ENCODE measurements around the gene UNC80. TPM values are rescaled to one million over a fixed set of nuclear protein-coding genes. Genes with fewer than 3 reads are reported as not detected.
"Not testable (repeated sequence)": the region's sequence is repeated elsewhere in the genome, so short reads cannot be mapped to it uniquely, and the experiment has no call there.

The UNC80 gene
- total RNA-seq, 1 donor from 2014 or later = not detected

GRCh38 chr2:209768557-209768956 is 3.1 kb upstream of the UNC80 start:
- intact Hi-C loops (cut with micrococcal nuclease) = no loop called here
- H3K4me3 Mint-ChIP-seq = no peak overlapping the region
- H3K27me3 Mint-ChIP-seq (ENCODE audit: insufficient read depth) = peaks cover 10% of the 10 kb centered on the region
- H3K36me3 Mint-ChIP-seq (ENCODE audit: low read depth) = no peaks in the 10 kb centered on the region
- H3K27ac Mint-ChIP-seq = no peak overlapping the region
- DNase-seq (ENCODE audit: low spot score) = no peak
- H3K4me1 Mint-ChIP-seq (ENCODE audit: low read depth) = no peaks in the 10 kb centered on the region
- no peaks in the 10 kb centered on the region for H3K9me3 Mint-ChIP-seq

DNA sequence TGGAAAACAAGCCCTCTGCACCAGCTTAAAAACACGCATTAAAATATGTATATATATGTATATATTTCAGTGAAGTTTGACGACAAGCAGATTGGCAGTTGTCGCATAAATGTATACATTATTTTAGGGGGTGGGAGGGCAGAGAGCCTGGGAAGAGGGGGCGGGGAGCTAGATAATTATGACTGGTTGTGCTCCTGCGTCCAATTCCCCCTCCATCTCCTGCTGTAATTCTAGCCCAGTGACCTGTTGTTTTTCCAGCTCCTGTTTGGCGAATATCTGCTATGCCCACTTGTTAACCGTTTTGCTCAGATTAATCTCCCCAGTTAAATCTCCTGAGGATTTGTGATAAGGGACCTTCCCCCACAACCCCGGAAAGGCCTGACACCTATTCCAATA is 656 bp downstream of the UNC80 start:
- no peaks in the 10 kb centered on the region for H3K4me1 Mint-ChIP-seq (ENCODE audit: low read depth)
- H3K36me3 Mint-ChIP-seq (ENCODE audit: low read depth) = no peaks in the 10 kb centered on the region
- intact Hi-C loops (cut with micrococcal nuclease) = no loop called here
- no peak overlapping the region for H3K27ac Mint-ChIP-seq
- H3K27me3 Mint-ChIP-seq (ENCODE audit: insufficient read depth) = peaks cover 10% of the 10 kb centered on the region
- no peak overlapping the region for H3K4me3 Mint-ChIP-seq
- no peaks in the 10 kb centered on the region for H3K9me3 Mint-ChIP-seq
- DNase-seq (ENCODE audit: low spot score) = no peak

GRCh38 chr2:209773377-209773776 is 1.7 kb downstream of the UNC80 start:
- H3K36me3 Mint-ChIP-seq (ENCODE audit: low read depth) = no peaks in the 10 kb centered on the region

DNA sequence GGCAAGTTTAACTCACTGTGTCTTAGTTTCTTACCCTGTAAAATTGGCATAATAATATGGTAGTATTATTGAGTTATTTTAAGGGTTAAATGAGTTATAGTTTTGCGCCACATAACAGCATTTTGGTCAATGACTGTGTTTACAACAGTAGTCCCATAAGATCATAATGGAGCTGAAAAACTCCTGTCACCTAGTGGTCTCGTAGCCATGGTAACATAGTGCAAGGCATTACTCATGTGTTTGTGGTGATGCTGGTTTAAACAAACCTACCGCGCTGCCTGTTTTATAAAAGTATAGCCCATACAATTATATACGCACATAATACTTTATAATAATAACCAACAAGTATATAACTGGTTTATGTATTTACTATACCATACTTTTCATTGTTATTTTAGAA is 15.8 kb downstream of the UNC80 start:
- intact Hi-C loops (cut with micrococcal nuclease) = no loop called here
- no peaks in the 10 kb centered on the region for H3K36me3 Mint-ChIP-seq (ENCODE audit: low read depth)
- DNase-seq (ENCODE audit: low spot score) = no peak
- no peak overlapping the region for H3K4me3 Mint-ChIP-seq
- H3K9me3 Mint-ChIP-seq = no peaks in the 10 kb centered on the region
- H3K27ac Mint-ChIP-seq = no peak overlapping the region
- no peaks in the 10 kb centered on the region for H3K27me3 Mint-ChIP-seq (ENCODE audit: insufficient read depth)
- H3K4me1 Mint-ChIP-seq (ENCODE audit: low read depth) = peaks cover 11% of the 10 kb centered on the region

More at GRCh38 chr2:209773377-209773776, 1.7 kb downstream of the UNC80 start:
- H3K4me1 Mint-ChIP-seq (ENCODE audit: low read depth) = no peaks in the 10 kb centered on the region
- peaks cover 10% of the 10 kb centered on the region for H3K27me3 Mint-ChIP-seq (ENCODE audit: insufficient read depth)
- H3K27ac Mint-ChIP-seq = no peak overlapping the region
- DNase-seq (ENCODE audit: low spot score) = no peak
- H3K9me3 Mint-ChIP-seq = no peaks in the 10 kb centered on the region
- intact Hi-C loops (cut with micrococcal nuclease) = no loop called here
- H3K4me3 Mint-ChIP-seq = no peak overlapping the region

GRCh38 chr2:209788925-209789324 is 17.3 kb downstream of the UNC80 start:
- intact Hi-C loops (cut with micrococcal nuclease) = no loop called here
- no peak overlapping the region for H3K27ac Mint-ChIP-seq
- H3K27me3 Mint-ChIP-seq (ENCODE audit: insufficient read depth) = no peaks in the 10 kb centered on the region
- no peak for DNase-seq (ENCODE audit: low spot score)
- no peaks in the 10 kb centered on the region for H3K9me3 Mint-ChIP-seq
- H3K4me3 Mint-ChIP-seq = no peak overlapping the region
- H3K36me3 Mint-ChIP-seq (ENCODE audit: low read depth) = no peaks in the 10 kb centered on the region
- peaks cover 11% of the 10 kb centered on the region for H3K4me1 Mint-ChIP-seq (ENCODE audit: low read depth)

DNA sequence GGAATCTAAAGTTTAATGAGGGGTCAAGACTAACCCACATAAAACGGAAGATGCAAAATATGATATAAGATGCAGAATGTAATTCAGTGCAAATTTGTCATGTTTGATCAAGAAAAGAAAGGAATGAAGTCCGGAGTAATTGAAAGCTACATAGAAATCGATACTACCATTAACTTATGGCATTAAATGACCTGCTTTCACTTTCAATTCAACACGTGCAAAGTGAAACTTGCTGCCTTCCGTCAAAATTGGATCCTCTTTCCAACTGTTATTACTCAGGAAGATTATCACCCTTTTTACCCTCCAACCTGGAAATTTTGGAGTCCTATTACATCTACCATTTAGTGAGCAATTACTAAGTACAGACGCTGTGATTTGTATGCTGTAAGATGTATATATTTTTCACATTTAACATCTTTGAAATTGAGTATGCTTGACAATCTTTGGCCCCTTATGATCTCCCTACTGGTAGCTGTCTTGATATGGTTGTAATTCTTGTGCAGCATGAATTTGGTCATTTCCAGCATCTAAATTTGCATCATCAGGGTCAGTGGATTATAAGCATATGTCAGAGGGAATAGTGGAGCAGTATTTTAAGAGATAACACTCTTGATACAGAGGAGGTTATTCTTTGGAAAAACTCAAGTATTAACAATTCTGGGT is 18.6 kb downstream of the UNC80 start:
- Mint-ChIP-seq H3K27ac (no peak overlapping the region), H3K4me1 (ENCODE audit: low read depth) (peaks cover 11% of the 10 kb centered on the region), H3K27me3 (ENCODE audit: insufficient read depth) (no peaks in the 10 kb centered on the region), H3K4me3 (no peak overlapping the region), H3K9me3 (no peaks in the 10 kb centered on the region), H3K36me3 (ENCODE audit: low read depth) (no peaks in the 10 kb centered on the region)
- no peak for DNase-seq (ENCODE audit: low spot score)
- intact Hi-C loops (cut with micrococcal nuclease) = no loop called here

- Mint-ChIP-seq H3K27me3 (ENCODE audit: insufficient read depth) (no peaks in the 10 kb centered on the region), H3K9me3 (no peaks in the 10 kb centered on the region), H3K4me1 (ENCODE audit: low read depth) (peaks cover 11% of the 10 kb centered on the region), H3K27ac (no peak overlapping the region), H3K36me3 (ENCODE audit: low read depth) (no peaks in the 10 kb centered on the region), H3K4me3 (no peak overlapping the region)
- no peak for DNase-seq (ENCODE audit: low spot score)
- intact Hi-C loops (cut with micrococcal nuclease) = no loop called here
Measured at GRCh38 chr2:209791151-209791550, 19.5 kb downstream of the UNC80 start.

DNA sequence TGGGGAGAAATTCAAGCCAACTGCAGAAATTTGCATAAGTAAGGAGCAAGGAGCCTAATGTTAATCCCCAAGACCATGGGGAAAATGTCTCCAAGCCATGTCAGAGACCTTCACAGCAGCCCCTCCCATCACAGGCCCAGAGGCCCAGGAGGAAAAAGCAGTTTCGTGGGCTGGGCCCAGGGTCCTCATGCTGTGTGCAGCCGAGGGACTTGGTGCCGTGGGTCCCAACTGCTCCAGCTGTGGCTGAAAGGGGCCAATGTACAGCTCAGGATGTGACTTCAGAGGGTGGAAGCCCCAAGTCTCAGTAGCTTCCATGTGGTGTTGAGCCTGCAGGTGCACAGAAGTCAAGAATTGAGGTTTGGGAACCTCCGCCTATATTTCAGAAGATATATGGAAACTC is 23.8 kb downstream of the UNC80 start:
- H3K27ac Mint-ChIP-seq; intact Hi-C loops (cut with micrococcal nuclease); H3K27me3 Mint-ChIP-seq (ENCODE audit: insufficient read depth); H3K9me3 Mint-ChIP-seq; DNase-seq (ENCODE audit: low spot score); H3K4me1 Mint-ChIP-seq (ENCODE audit: low read depth); H3K36me3 Mint-ChIP-seq (ENCODE audit: low read depth); H3K4me3 Mint-ChIP-seq: not testable (repeated sequence)

DNA sequence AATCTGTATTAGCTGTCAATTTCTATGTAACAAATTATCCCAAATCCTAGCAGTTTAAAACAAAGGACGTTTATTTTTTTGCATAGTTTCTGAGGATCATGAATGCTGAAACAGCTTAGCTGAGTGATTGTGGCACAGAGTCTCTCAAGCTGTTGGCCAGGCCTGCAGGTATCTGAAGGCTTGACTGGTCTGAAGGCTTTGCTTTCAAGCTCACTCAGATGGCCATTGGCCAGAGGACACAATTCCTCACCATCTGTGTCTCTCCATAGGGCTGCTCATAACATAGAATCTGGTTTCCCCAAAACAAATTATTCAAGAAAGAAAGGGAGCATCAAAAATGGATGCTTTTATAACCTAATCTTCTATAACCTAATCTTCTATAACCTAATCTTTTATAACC is 33.7 kb downstream of the UNC80 start:
- Mint-ChIP-seq H3K9me3 (no peaks in the 10 kb centered on the region), H3K4me3 (no peak overlapping the region), H3K27me3 (ENCODE audit: insufficient read depth) (peaks cover 6% of the 10 kb centered on the region), H3K27ac (no peak overlapping the region), H3K36me3 (ENCODE audit: low read depth) (no peaks in the 10 kb centered on the region), H3K4me1 (ENCODE audit: low read depth) (no peaks in the 10 kb centered on the region)
- no peak for DNase-seq (ENCODE audit: low spot score)
- intact Hi-C loops (cut with micrococcal nuclease) = no loop called here

DNA sequence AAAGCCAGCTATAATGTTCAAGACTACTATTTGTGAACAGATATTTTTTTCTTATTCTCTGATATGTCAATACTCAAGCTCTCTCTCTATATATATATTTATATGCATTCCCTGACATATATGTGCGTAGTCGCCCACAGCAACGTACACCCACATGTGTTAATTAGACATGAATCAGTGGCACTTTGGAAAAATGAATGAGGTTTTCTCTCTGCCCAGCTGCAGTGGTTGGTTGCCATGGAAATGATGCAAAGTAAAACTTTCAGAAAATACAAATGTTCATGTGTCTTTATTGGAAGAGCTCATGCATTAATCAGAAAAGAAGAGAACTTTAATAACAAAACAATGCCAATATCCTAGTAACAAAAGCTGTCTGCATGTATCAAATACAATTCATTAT is 34.7 kb downstream of the UNC80 start:
- H3K9me3 Mint-ChIP-seq = no peaks in the 10 kb centered on the region
- intact Hi-C loops (cut with micrococcal nuclease) = no loop called here
- H3K27ac Mint-ChIP-seq = no peak overlapping the region
- no peaks in the 10 kb centered on the region for H3K4me1 Mint-ChIP-seq (ENCODE audit: low read depth)
- DNase-seq (ENCODE audit: low spot score) = no peak
- peaks cover 6% of the 10 kb centered on the region for H3K27me3 Mint-ChIP-seq (ENCODE audit: insufficient read depth)
- H3K36me3 Mint-ChIP-seq (ENCODE audit: low read depth) = no peaks in the 10 kb centered on the region
- no peak overlapping the region for H3K4me3 Mint-ChIP-seq

DNA sequence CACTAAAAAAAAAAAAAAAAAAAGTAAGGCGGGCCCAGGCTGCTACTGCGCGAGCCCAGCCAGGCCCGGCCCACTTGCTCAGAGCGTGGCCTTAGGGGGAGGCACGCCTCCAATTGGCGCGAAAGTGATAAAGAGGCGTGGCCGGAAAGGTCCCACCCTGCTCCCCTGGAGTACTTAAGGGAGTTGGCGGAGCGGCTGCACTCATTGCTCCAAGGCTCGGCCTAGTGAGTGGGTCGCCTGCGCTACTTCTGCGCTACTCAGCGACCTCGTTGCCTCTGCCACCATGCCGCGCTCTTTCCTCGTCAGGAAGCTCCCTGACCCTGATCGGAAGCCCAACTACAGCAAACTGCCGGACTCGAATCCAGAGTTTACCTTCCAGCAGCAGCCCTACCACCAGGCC is 36.9 kb downstream of the UNC80 start:
- no peak for DNase-seq (ENCODE audit: low spot score)
- intact Hi-C loops (cut with micrococcal nuclease) = no loop called here
- no peaks in the 10 kb centered on the region for H3K4me1 Mint-ChIP-seq (ENCODE audit: low read depth)
- no peak overlapping the region for H3K27ac Mint-ChIP-seq
- H3K4me3 Mint-ChIP-seq = no peak overlapping the region
- H3K36me3 Mint-ChIP-seq (ENCODE audit: low read depth) = no peaks in the 10 kb centered on the region
- H3K27me3 Mint-ChIP-seq (ENCODE audit: insufficient read depth) = peaks cover 2% of the 10 kb centered on the region
- no peaks in the 10 kb centered on the region for H3K9me3 Mint-ChIP-seq

GRCh38 chr2:209809256-209809655 is 37.6 kb downstream of the UNC80 start:
- Mint-ChIP-seq H3K9me3 (no peaks in the 10 kb centered on the region), H3K27ac (no peak overlapping the region), H3K27me3 (ENCODE audit: insufficient read depth) (peaks cover 2% of the 10 kb centered on the region), H3K4me1 (ENCODE audit: low read depth) (no peaks in the 10 kb centered on the region), H3K4me3 (no peak overlapping the region), H3K36me3 (ENCODE audit: low read depth) (no peaks in the 10 kb centered on the region)
- DNase-seq (ENCODE audit: low spot score) = no peak
- intact Hi-C loops (cut with micrococcal nuclease) = no loop called here

- Mint-ChIP-seq H3K4me3 (no peak overlapping the region), H3K27me3 (ENCODE audit: insufficient read depth) (no peaks in the 10 kb centered on the region), H3K36me3 (ENCODE audit: low read depth) (no peaks in the 10 kb centered on the region), H3K27ac (no peak overlapping the region), H3K9me3 (no peaks in the 10 kb centered on the region), H3K4me1 (ENCODE audit: low read depth) (no peaks in the 10 kb centered on the region)
- no peak for DNase-seq (ENCODE audit: low spot score)
- intact Hi-C loops (cut with micrococcal nuclease) = no loop called here
Measured at GRCh38 chr2:209817844-209818271, 46.2 kb downstream of the UNC80 start.

DNA sequence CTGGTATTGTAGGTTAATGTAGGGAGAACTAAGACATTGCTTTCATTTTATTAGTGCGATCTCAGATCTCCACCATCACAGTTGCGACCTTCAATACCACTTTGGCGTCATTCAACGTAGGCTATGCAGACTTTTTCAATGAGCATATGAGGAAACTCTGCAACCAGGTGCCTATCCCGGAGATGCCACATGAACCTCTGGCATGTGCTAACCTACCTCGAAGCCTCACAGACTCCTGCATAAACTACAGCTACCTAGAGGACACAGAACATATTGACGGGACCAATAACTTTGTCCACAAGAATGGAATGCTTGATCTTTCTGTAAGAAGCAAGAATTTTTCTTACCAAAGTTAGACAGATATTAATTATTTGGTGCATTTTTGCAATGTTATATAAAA is 47.3 kb downstream of the UNC80 start:
- H3K27ac Mint-ChIP-seq = no peak overlapping the region
- H3K4me3 Mint-ChIP-seq = no peak overlapping the region
- H3K4me1 Mint-ChIP-seq (ENCODE audit: low read depth) = no peaks in the 10 kb centered on the region
- H3K9me3 Mint-ChIP-seq = no peaks in the 10 kb centered on the region
- no peak for DNase-seq (ENCODE audit: low spot score)
- H3K27me3 Mint-ChIP-seq (ENCODE audit: insufficient read depth) = no peaks in the 10 kb centered on the region
- no peaks in the 10 kb centered on the region for H3K36me3 Mint-ChIP-seq (ENCODE audit: low read depth)
- intact Hi-C loops (cut with micrococcal nuclease) = no loop called here
